ENCODE data around the gene MAD1L1.

DNA sequence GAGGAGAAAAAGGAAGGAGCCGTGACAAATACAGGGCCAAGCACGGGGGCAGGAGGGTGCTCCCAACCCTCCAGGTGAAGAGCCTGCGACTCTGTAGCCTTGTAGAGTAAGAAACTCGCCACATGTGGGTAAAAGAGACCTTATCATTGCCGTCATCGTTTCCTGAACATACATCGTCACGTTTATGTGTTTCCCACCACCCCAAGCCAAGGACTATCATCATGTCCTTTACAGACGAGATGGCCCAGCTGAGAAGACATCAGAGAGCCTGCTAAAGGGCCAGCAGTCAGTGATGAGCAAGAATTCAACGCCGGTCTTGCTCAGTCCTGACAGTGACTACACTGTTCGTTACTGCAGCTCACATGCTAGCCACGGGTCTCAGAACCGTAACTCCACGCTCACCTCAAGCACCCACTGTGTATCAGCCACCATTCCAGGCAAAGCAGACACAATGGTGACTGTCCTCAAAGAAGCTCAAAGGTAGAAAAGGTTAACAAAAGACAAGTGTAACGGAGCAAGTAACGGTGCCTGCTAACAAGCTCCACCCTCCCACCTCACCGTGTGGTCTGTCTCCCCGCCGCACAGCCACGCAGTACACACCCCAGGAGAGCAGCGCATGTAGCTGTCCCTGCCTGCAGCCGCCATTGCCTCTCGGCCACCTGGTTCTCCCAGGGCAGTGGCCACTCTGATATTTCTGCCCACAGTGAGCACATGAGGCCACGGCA, 147.8 kb downstream of the MAD1L1 start:
- TF ChIP-seq, protein P1, sequence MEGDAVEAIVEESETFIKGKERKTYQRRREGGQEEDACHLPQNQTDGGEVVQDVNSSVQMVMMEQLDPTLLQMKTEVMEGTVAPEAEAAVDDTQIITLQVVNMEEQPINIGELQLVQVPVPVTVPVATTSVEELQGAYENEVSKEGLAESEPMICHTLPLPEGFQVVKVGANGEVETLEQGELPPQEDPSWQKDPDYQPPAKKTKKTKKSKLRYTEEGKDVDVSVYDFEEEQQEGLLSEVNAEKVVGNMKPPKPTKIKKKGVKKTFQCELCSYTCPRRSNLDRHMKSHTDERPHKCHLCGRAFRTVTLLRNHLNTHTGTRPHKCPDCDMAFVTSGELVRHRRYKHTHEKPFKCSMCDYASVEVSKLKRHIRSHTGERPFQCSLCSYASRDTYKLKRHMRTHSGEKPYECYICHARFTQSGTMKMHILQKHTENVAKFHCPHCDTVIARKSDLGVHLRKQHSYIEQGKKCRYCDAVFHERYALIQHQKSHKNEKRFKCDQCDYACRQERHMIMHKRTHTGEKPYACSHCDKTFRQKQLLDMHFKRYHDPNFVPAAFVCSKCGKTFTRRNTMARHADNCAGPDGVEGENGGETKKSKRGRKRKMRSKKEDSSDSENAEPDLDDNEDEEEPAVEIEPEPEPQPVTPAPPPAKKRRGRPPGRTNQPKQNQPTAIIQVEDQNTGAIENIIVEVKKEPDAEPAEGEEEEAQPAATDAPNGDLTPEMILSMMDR (conservative IDR thresholded peaks at IDR 0.05) = no peak
- TF ChIP-seq EZH2 (IDR thresholded peaks at IDR 0.05; ENCODE audit: low read depth) = no peak

Data from PC-9 (cell line).